GM10266 (cell line): ENCODE measurements around the gene MCUR1.

ENCODE experiments used
- DNase-seq: peaks from one replicate; pipeline ENCODE4 v3.0.0; 2012; ENCODE audit errors: extremely low spot score
- CTCF ChIP-seq: IDR thresholded peaks from 2 replicates; pipeline ENCODE4 v1.5.1; 2012; ENCODE audit warnings: mild to moderate bottlenecking, low read depth; ENCODE audit not compliant: control insufficient read depth, insufficient read depth; ENCODE audit errors: missing control alignments

Gene MCUR1

GRCh38 chr6:13769034-13769654 lies 45.2 kb downstream of the MCUR1 start:
- no peak for DNase-seq
- no peak for TF ChIP-seq CTCF

GRCh38 chr6:13767121-13767808 lies 47.1 kb downstream of the MCUR1 start:
- DNase-seq: peak; percentile 38

GRCh38 chr6:13766201-13766634 lies 48.1 kb downstream of the MCUR1 start:
- DNase-seq: no peak
- no peak for TF ChIP-seq CTCF

More at GRCh38 chr6:13767121-13767808, 47.1 kb downstream of the MCUR1 start:
- TF ChIP-seq CTCF: peak; percentile 49

GRCh38 chr6:13765570-13765969 lies 48.8 kb downstream of the MCUR1 start:
- TF ChIP-seq CTCF: no peak
- DNase-seq: no peak

GRCh38 chr6:13764996-13765395 lies 49.4 kb downstream of the MCUR1 start:
- no peak for TF ChIP-seq CTCF
- DNase-seq: peak; percentile 29

- peak; percentile 55 for DNase-seq
- no peak for TF ChIP-seq CTCF
Measured at GRCh38 chr6:13763740-13764381, 50.5 kb downstream of the MCUR1 start.
